HEK293T (cell line): Measurements from ENCODE around the gene MRPS5.

ENCODE experiments used
- CTCF ChIA-PET: fragments of 350-600 bp; formaldehyde crosslinking; extraction: SDS; loops from one replicate; lab custom pipeline; 2021; ENCODE audit warnings: antibody characterized with exemption, inconsistent platforms; lab: Yijun Ruan, JAX
- POLR2A ChIA-PET: fragments of 350-600 bp; formaldehyde crosslinking; extraction: SDS; loops from one replicate; lab custom pipeline; 2020; ENCODE audit warnings: antibody characterized with exemption, inconsistent platforms; lab: Yijun Ruan, JAX
- DNase-seq: peaks from one replicate; pipeline ENCODE4 v3.0.0; 2012; ENCODE audit warnings: mixed read lengths; ENCODE audit errors: extremely low spot score
- ARNT ChIP-seq: fragments of 450-650 bp; IDR thresholded peaks from 2 replicates; pipeline ENCODE4 v1.6.1; 2017; ENCODE audit warnings: mild to moderate bottlenecking
- BHLHE40 ChIP-seq: fragments of 450-650 bp; IDR thresholded peaks from 2 replicates; pipeline ENCODE4 v1.6.1; 2016; ENCODE audit warnings: mild to moderate bottlenecking, moderate library complexity, borderline replicate concordance
- CTBP1 ChIP-seq: fragments of 450-650 bp; IDR thresholded peaks from 2 replicates; pipeline ENCODE4 v1.6.1; 2016; ENCODE audit warnings: borderline replicate concordance
- ELF4 ChIP-seq: fragments of 450-650 bp; IDR thresholded peaks from 2 replicates; pipeline ENCODE4 v1.6.1; 2017; ENCODE audit warnings: antibody characterized with exemption
- FOXA1 ChIP-seq: fragments of 450-650 bp; IDR thresholded peaks from 2 replicates; pipeline ENCODE4 v1.6.1; 2016; ENCODE audit warnings: mild to moderate bottlenecking
- FOXK2 ChIP-seq: fragments of 450-650 bp; IDR thresholded peaks from 2 replicates; pipeline ENCODE4 v1.6.1; 2016; ENCODE audit warnings: mild to moderate bottlenecking
- FOXM1 ChIP-seq: fragments of 450-650 bp; IDR thresholded peaks from 2 replicates; pipeline ENCODE4 v1.6.1; 2017; ENCODE audit warnings: mild to moderate bottlenecking, borderline replicate concordance
- HDGF ChIP-seq: fragments of 450-650 bp; IDR thresholded peaks from 2 replicates; pipeline ENCODE4 v1.6.1; 2017; ENCODE audit warnings: antibody characterized with exemption, borderline replicate concordance
- L3MBTL2 ChIP-seq: fragments of 450-650 bp; conservative IDR thresholded peaks from 2 replicates; pipeline ENCODE4 v1.6.1; 2016; ENCODE audit warnings: mild to moderate bottlenecking
- LEF1 ChIP-seq: fragments of 450-650 bp; IDR thresholded peaks from 2 replicates; pipeline ENCODE4 v1.6.1; 2017; ENCODE audit warnings: mild to moderate bottlenecking, borderline replicate concordance
- NFRKB ChIP-seq: fragments of 450-650 bp; IDR thresholded peaks from 2 replicates; pipeline ENCODE4 v1.6.1; 2016; ENCODE audit warnings: mild to moderate bottlenecking, moderate library complexity
- SP1 ChIP-seq: fragments of 450-650 bp; IDR thresholded peaks from 2 replicates; pipeline ENCODE4 v1.6.1; 2017
- SUZ12 ChIP-seq: fragments of 450-650 bp; IDR thresholded peaks from 2 replicates; pipeline ENCODE4 v1.6.1; 2016; ENCODE audit warnings: mild to moderate bottlenecking
- TARDBP ChIP-seq: fragments of 450-650 bp; IDR thresholded peaks from 2 replicates; pipeline ENCODE4 v1.6.1; 2016
- ZNF384 ChIP-seq: fragments of 450-650 bp; IDR thresholded peaks from 2 replicates; pipeline ENCODE4 v1.6.1; 2016
- TF ChIP-seq, protein P1 (sequence below): fragments of 450-650 bp; IDR thresholded peaks from 2 replicates; pipeline ENCODE4 v1.6.1; 2016

The MRPS5 gene

GRCh38 chr2:95051626-95052025 lies 70.0 kb downstream of the MRPS5 start:
- CTCF ChIA-PET: no interaction called here

GRCh38 chr2:95050385-95051300 lies 71.0 kb downstream of the MRPS5 start:
- CTCF ChIA-PET: no interaction called here

More at GRCh38 chr2:95051626-95052025, 70.0 kb downstream of the MRPS5 start:
- POLR2A ChIA-PET: no interaction called here
- TF ChIP-seq ARNT: no peak
- TF ChIP-seq NFRKB: no peak
- TF ChIP-seq TARDBP: no peak
- no peak for TF ChIP-seq SUZ12
- DNase-seq: no peak

DNA sequence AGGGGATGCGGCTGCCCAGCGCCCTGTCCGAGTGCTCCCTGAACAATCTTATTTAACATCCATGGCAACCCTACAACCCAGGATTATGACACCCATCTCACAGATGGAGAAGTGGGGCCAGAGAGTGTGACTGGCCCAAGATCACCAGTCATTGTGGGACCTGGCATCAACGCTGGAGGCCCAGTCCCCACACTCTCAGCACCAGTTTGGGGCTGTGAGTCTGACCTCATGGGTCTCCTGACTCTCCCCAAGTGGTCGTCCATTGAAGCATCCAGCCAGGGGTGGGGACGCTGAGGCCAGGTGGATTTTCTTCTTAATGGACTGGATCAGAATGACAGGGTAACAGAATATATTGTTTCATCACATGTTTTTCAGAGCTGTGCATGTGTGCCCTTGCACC lies 71.6 kb downstream of the MRPS5 start:
- CTCF ChIA-PET: no interaction called here
- TF ChIP-seq BHLHE40 (no peak), FOXK2 (no peak), ZNF384 (no peak), ARNT (no peak), L3MBTL2 (no peak), FOXA1 (no peak), LEF1 (no peak), ELF4 (no peak), FOXM1 (no peak), HDGF (no peak), TARDBP (no peak), SUZ12 (no peak), NFRKB (no peak), CTBP1 (no peak), SP1 (no peak)
- TF ChIP-seq, protein P1, sequence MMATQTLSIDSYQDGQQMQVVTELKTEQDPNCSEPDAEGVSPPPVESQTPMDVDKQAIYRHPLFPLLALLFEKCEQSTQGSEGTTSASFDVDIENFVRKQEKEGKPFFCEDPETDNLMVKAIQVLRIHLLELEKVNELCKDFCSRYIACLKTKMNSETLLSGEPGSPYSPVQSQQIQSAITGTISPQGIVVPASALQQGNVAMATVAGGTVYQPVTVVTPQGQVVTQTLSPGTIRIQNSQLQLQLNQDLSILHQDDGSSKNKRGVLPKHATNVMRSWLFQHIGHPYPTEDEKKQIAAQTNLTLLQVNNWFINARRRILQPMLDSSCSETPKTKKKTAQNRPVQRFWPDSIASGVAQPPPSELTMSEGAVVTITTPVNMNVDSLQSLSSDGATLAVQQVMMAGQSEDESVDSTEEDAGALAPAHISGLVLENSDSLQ: no peak
- POLR2A ChIA-PET: no interaction called here
- DNase-seq: no peak

More at GRCh38 chr2:95050385-95051300, 71.0 kb downstream of the MRPS5 start:
- DNase-seq: no peak
- POLR2A ChIA-PET: no interaction called here
- TF ChIP-seq L3MBTL2 (no peak), BHLHE40 (no peak), TARDBP (no peak), NFRKB (no peak), HDGF (no peak), ZNF384 (no peak)

DNA sequence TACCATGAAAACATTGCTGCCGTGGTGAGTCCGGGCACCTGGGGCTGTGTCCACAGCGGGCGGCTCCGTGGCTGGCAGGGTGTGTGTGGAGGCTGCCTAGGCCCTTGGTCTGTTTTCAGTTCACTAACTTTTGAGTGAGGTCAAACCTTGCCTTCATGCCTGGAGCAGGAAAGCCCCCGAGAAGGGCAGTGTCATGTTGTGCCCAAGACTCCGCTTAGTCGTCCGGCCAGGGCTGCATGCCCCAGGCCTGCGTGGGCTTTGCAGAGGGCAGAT lies 72.0 kb downstream of the MRPS5 start:
- TF ChIP-seq CTBP1: no peak
- TF ChIP-seq TARDBP: no peak
- no peak for TF ChIP-seq FOXA1
- TF ChIP-seq ZNF384: no peak
- POLR2A ChIA-PET: no interaction called here
- DNase-seq: no peak
- CTCF ChIA-PET: no interaction called here

DNA sequence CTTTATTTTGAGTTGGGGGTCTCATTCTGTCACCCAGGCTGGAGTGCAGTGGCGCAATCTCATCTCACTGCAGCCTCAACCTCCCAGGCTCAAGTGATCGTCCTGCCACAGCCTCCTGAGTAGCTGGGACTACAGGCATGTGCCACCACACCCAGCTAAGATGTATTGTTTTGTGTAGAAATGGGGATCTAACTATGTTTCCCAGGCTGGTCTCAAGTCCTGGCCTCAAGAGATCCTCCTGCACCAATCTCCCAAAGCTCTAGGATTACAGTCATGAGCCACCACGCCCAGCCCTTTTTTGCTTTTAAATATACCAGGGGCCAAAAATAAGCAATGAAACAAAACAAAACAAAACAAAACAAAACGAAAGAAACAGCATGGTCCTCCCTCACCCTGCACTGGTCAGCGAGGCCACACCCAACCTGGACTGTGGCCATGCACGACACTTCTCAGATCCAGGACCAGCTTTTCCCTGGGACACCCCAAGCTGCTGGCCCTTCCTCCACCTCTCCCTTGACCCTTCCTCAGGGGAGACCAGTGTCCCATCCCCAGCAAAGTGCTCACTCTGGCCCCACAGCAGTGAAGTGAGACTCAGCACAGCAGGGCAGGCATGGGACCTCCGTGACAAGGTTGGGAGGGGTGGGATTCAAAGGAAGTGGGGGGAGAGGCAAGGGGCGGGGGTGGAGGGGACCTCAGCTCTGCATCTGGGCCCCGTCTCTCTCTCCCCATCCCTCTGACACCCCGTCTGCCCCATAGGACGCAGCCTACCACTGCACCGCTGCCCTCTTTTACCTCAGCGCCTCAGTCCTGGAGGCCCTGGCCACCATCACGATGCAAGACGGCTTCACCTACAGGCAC lies 72.6 kb downstream of the MRPS5 start:
- TF ChIP-seq BHLHE40 (no peak), TARDBP (no peak), FOXM1 (no peak), FOXA1 (no peak), L3MBTL2 (no peak), SP1 (no peak), CTBP1 (no peak), ELF4 (no peak), HDGF (no peak)
- TF ChIP-seq, protein P1: no peak
- CTCF ChIA-PET: no interaction called here
- DNase-seq: no peak
- POLR2A ChIA-PET: no interaction called here

DNA sequence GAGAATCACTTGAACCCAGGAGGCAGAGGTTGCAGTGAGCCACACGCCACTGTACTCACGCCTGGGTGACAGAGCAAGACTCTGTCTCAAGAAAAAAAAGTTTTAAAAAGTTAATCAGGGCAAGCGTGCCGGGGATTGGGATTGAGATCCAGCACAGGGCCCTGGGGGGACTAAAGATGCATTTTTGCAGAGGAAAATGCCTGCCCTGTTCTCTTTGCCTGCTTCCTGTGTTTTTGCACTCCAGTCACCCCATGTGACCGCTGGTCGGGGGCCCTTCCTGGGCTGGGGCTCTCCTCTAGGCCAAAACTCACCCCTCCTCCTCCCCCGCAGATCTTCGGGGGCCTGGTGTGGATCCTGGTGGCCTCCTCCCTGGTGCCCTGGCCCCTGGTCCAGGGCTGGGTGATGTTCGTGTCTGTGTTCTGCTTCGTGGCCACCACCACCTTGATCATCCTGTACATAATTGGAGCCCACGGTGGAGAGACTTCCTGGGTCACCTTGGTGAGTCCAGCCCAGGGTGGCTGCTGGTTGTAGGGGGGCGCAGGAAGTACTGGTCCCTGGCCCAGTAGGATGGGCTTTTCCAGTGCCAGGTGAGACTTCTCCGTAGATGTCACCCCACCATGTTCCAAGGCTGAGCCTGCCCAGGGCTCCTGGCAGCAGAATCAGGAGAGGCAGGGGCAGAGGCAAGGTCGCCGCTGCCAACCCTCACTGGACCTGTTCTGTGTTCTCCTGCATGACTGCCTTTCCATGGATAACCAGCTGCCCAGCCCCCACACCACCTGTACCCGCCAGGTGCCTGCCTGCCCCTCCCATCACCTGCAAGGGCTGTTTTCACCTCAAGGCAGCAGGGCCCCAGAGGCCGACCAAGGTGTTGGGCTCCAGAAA lies 73.7 kb downstream of the MRPS5 start:
- no peak for TF ChIP-seq SUZ12
- TF ChIP-seq, protein P1: no peak
- DNase-seq: no peak
- ChIA-PET CTCF (no interaction called here), POLR2A (no interaction called here)
